ENCODE measurements around the gene TTC34. TPM values are rescaled to one million over a fixed set of nuclear protein-coding genes. Genes with fewer than 3 reads are reported as not detected.

TTC34 gene
- total and polyA plus RNA-seq, 2 donors from 2014 or later: 0.15 to 2.4 TPM

GRCh38 chr1:2824999-2825398 is 23.5 kb upstream of the TTC34 start:
- H3K36me3 ChIP-seq (ENCODE audit: control insufficient read depth in 2 of 3, insufficient read depth in 3 of 3, low read length in 3 of 3): no peaks in the 10 kb centered on the region
- H3K4me1 ChIP-seq (ENCODE audit: control insufficient read depth in 2 of 3, insufficient read depth in 2 of 3, low read depth in 1 of 3, low read length in 3 of 3): peaks cover 0 to 2% (median 0%) of the 10 kb centered on the region in 3 donors
- no peak overlapping the region for H3K9ac ChIP-seq (ENCODE audit: low read length in 3 of 3)
- no peak overlapping the region for H3K4me3 ChIP-seq (ENCODE audit: low read length in 3 of 3)
- intact Hi-C loops (cut with DNase I): no loop called here
- no peak overlapping the region for H3K27ac ChIP-seq (ENCODE audit: low read depth in 2 of 2, low read length in 2 of 2)
- no peak for TF ChIP-seq CTCF (IDR thresholded peaks at IDR 0.05; ENCODE audit: borderline replicate concordance, extremely low read depth, insufficient read depth)
- peaks cover 0 to 2% (median 0%) of the 10 kb centered on the region in 3 donors for H3K9me3 ChIP-seq (ENCODE audit: control insufficient read depth in 2 of 3, insufficient read depth in 1 of 3, low read length in 3 of 3)
- FAIRE-seq (no peak), DNase-seq (peak in 1 of 5 donors; percentile 49)
- H3K27me3 ChIP-seq (ENCODE audit: control insufficient read depth, insufficient read depth, low read length): no peaks in the 10 kb centered on the region

DNA sequence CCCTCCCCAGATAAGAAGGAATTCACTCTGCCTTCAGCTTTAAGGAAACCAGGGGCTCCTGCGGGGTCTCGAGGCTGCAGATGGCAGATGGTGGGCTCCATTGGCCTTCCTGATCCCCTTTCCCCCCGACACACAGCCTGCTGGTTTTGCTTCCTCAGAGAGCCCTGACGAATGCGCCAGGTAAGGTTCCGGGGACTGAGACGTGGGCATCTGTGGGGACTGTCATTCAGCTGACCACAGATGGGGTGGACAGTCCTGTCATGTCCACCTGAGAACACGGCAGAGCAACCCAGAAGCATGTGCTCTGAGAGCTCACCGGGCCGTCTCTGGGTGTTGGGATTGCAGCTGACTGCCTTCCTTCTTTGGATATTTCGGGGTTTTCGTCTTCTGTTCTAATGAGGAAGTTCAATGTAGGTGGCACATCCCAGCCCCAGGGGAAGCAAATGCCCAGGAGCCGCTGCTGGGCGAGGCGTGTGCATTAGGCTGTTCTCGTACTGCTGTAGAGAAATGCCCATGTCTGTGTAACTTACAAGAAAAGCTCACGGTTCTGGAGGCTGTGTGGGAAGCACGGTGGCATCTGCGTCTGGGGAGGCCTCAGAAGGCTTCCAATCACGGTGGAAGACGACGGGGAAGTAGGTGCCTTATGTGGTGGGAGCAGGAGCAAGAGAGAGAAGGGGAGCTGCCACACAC is 22.6 kb upstream of the TTC34 start:
- Histone ChIP-seq H3K9ac (ENCODE audit: low read length in 3 of 3) (no peak overlapping the region), H3K36me3 (ENCODE audit: control insufficient read depth in 2 of 3, insufficient read depth in 3 of 3, low read length in 3 of 3) (no peaks in the 10 kb centered on the region), H3K4me3 (ENCODE audit: low read length in 3 of 3) (no peak overlapping the region), H3K9me3 (ENCODE audit: control insufficient read depth in 2 of 3, insufficient read depth in 1 of 3, low read length in 3 of 3) (peaks cover 0 to 2% (median 0%) of the 10 kb centered on the region in 3 donors), H3K27ac (ENCODE audit: low read depth in 2 of 2, low read length in 2 of 2) (no peak overlapping the region), H3K4me1 (ENCODE audit: control insufficient read depth in 2 of 3, insufficient read depth in 2 of 3, low read depth in 1 of 3, low read length in 3 of 3) (peaks cover 0 to 2% (median 0%) of the 10 kb centered on the region in 3 donors), H3K27me3 (ENCODE audit: control insufficient read depth, insufficient read depth, low read length) (no peaks in the 10 kb centered on the region)
- DNase-seq (peak in 1 of 5 donors; percentile 24), FAIRE-seq (no peak)
- intact Hi-C loops (cut with DNase I): no loop called here
- TF ChIP-seq CTCF (IDR thresholded peaks at IDR 0.05; ENCODE audit: borderline replicate concordance, extremely low read depth, insufficient read depth): no peak

- Histone ChIP-seq H3K36me3 (ENCODE audit: control insufficient read depth in 2 of 3, insufficient read depth in 3 of 3, low read length in 3 of 3) (no peaks in the 10 kb centered on the region), H3K9ac (ENCODE audit: low read length in 3 of 3) (no peak overlapping the region), H3K4me1 (ENCODE audit: control insufficient read depth in 2 of 3, insufficient read depth in 2 of 3, low read depth in 1 of 3, low read length in 3 of 3) (peaks cover 0 to 2% (median 0%) of the 10 kb centered on the region in 3 donors), H3K27ac (ENCODE audit: low read depth in 2 of 2, low read length in 2 of 2) (no peak overlapping the region), H3K27me3 (ENCODE audit: control insufficient read depth, insufficient read depth, low read length) (no peaks in the 10 kb centered on the region), H3K9me3 (ENCODE audit: control insufficient read depth in 2 of 3, insufficient read depth in 1 of 3, low read length in 3 of 3) (peaks cover 0 to 1% (median 0%) of the 10 kb centered on the region in 3 donors), H3K4me3 (ENCODE audit: low read length in 3 of 3) (no peak overlapping the region)
- FAIRE-seq (no peak), DNase-seq (peak in 1 of 5 donors; percentile 49)
- intact Hi-C loops (cut with DNase I): no loop called here
- no peak for TF ChIP-seq CTCF (IDR thresholded peaks at IDR 0.05; ENCODE audit: borderline replicate concordance, extremely low read depth, insufficient read depth)
Observed at GRCh38 chr1:2822621-2823145, 21.2 kb upstream of the TTC34 start.
